Type B pancreatic cell (in vitro differentiated cells): Measurements from ENCODE around the gene SLC12A6. TPM values are rescaled to one million over a fixed set of nuclear protein-coding genes. Genes with fewer than 3 reads are reported as not detected.
"Not testable (repeated sequence)": the region's sequence is repeated elsewhere in the genome, so short reads cannot be mapped to it uniquely, and the experiment has no call there.

ENCODE experiments used
- DNase-seq: peaks from one replicate; pipeline ENCODE4 v3.0.0; 2021; ENCODE audit warnings: mixed read lengths; ENCODE audit not compliant: unreplicated experiment; ENCODE audit errors: extremely low spot score
- H3K27ac Mint-ChIP-seq: 2 replicates; pipeline ENCODE4 v1.8.0; 2021; ENCODE audit warnings: mild to moderate bottlenecking, mixed read lengths
- H3K27me3 Mint-ChIP-seq: 2 replicates; pipeline ENCODE4 v1.8.0; 2021; ENCODE audit warnings: mixed read lengths
- H3K36me3 Mint-ChIP-seq: 2 replicates; pipeline ENCODE4 v1.8.0; 2021; ENCODE audit warnings: mixed read lengths
- H3K4me1 Mint-ChIP-seq: one replicate; pipeline ENCODE4 v1.8.0; 2021; ENCODE audit warnings: mixed read lengths; ENCODE audit not compliant: unreplicated experiment
- H3K4me3 Mint-ChIP-seq: 2 replicates; pipeline ENCODE4 v1.8.0; 2021; ENCODE audit warnings: mild to moderate bottlenecking, mixed read lengths
- H3K9me3 Mint-ChIP-seq: 2 replicates; pipeline ENCODE4 v1.8.0; 2021; ENCODE audit warnings: mixed read lengths
- CTCF ChIP-seq: fragments of 200-600 bp; sonication (generic); conservative IDR thresholded peaks from 2 replicates; pipeline ENCODE4 v1.5.0; 2021; ENCODE audit warnings: antibody characterized with exemption, mild to moderate bottlenecking
- total RNA-seq: library from RNA; stranded (reverse); gene quantifications from 2 replicates; pipeline ENCODE4 v1.2.1, GENCODE V29; 2021; ENCODE audit warnings: low replicate concordance

SLC12A6 gene
- total RNA-seq, 1 donor from 2014 or later = 14.5 TPM

GRCh38 chr15:34209421-34210282, 127.9 kb downstream of the SLC12A6 start, which contains the start of gene KATNBL1:
Gene KATNBL1, minus strand, starts transcription at chr15:34210096. Its CDS starts 46,420 bp downstream, at chr15:34163676.
- H3K9me3 Mint-ChIP-seq = no peaks in the 10 kb centered on the region
- H3K4me3 Mint-ChIP-seq = peak within 1 kb of the TSS; percentile 88
- H3K36me3 Mint-ChIP-seq = peaks cover 15% of the 10 kb centered on the region
- peaks cover 8% of the 10 kb centered on the region for H3K4me1 Mint-ChIP-seq
- H3K27me3 Mint-ChIP-seq = peaks cover 17% of the 10 kb centered on the region
- peak within 1 kb of the TSS; percentile 94 for H3K27ac Mint-ChIP-seq
- DNase-seq = peak; percentile 97
- TF ChIP-seq CTCF = peak; percentile 97

DNA sequence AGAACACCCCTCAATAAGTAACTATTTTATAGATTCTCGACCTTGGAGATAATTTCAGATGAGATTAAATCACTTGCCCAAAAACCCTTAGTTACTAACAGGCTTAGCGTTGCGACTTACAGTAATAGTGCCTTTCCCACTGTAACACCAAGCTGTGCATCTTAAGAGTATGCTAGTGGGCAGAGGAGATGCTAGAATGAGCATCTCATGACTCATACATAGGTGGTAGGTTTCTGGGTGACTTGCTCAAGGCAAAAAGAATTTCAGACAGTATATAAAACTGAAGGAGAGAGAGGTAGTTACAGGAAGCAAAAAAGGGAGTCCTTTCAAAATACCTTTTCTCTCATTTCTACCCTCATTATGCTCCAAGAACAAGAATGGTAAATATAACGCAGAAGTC, 131.6 kb downstream of the SLC12A6 start:
- H3K36me3 Mint-ChIP-seq = peaks cover 29% of the 10 kb centered on the region
- peaks cover 8% of the 10 kb centered on the region for H3K4me1 Mint-ChIP-seq
- no peak for TF ChIP-seq CTCF
- DNase-seq = no peak
- peak overlapping the region; percentile 7 for H3K4me3 Mint-ChIP-seq
- no peaks in the 10 kb centered on the region for H3K9me3 Mint-ChIP-seq
- H3K27ac Mint-ChIP-seq = peak overlapping the region; percentile 30
- no peaks in the 10 kb centered on the region for H3K27me3 Mint-ChIP-seq

- Mint-ChIP-seq H3K36me3 (peaks cover 37% of the 10 kb centered on the region), H3K9me3 (no peaks in the 10 kb centered on the region), H3K27me3 (no peaks in the 10 kb centered on the region), H3K4me1 (peaks cover 8% of the 10 kb centered on the region), H3K4me3 (no peak overlapping the region), H3K27ac (no peak overlapping the region)
- TF ChIP-seq CTCF = no peak
- no peak for DNase-seq
Observed at GRCh38 chr15:34203936-34204335, 133.6 kb downstream of the SLC12A6 start.

DNA sequence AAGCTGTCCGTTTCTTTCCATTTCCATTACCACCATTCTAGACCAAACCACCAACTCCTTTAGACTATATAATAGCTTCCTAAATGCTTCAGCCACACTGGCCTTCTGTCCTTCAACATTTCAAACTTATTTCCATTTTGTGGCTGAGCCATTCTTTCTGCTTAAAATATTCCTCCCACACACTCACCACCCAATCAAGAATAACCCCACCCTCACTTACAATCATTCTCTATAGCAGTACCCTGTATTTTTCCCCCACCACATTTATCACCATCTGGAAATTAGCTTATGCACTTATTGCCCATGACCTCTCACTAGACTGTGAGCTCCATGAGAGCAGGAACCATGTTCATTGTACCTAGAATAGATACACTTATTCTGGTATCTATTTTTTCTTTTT, 134.3 kb downstream of the SLC12A6 start:
- Mint-ChIP-seq H3K9me3 (no peaks in the 10 kb centered on the region), H3K4me3 (no peak overlapping the region), H3K36me3 (peaks cover 44% of the 10 kb centered on the region), H3K27me3 (no peaks in the 10 kb centered on the region), H3K27ac (no peak overlapping the region), H3K4me1 (peaks cover 8% of the 10 kb centered on the region)
- no peak for DNase-seq
- no peak for TF ChIP-seq CTCF

DNA sequence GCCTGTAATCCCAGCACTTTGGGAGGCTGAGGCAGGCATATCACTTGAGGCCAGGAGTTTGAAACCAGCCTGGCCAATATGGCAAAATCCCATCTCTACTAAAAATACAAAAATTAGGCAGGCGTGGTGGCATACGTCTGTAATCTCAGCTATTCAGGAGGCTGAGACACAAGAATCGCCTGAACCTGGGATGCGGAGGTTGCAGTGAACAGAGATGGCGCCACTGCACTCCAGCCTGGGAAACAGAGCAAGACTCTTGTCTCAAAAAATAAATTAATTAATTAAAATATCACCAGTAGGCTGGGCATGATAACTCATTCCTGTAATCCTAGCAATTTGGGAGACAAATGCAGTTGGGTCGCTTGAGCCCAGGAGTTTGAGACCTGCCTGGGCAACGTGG, 144.3 kb downstream of the SLC12A6 start:
- H3K4me1 Mint-ChIP-seq, H3K9me3 Mint-ChIP-seq, H3K4me3 Mint-ChIP-seq, DNase-seq, H3K27me3 Mint-ChIP-seq, H3K27ac Mint-ChIP-seq: not testable (repeated sequence)
- peaks cover 39% of the 10 kb centered on the region for H3K36me3 Mint-ChIP-seq

- Mint-ChIP-seq H3K27me3 (no peaks in the 10 kb centered on the region), H3K9me3 (peaks cover 7% of the 10 kb centered on the region), H3K36me3 (peaks cover 38% of the 10 kb centered on the region), H3K4me1 (no peaks in the 10 kb centered on the region), H3K4me3 (no peak overlapping the region), H3K27ac (peak overlapping the region; percentile 8)
- no peak for TF ChIP-seq CTCF
- no peak for DNase-seq
Observed at GRCh38 chr15:34188711-34189110, 148.9 kb downstream of the SLC12A6 start.
